ENCODE results near the gene TAF1A. TPM values are rescaled to one million over a fixed set of nuclear protein-coding genes. Genes with fewer than 3 reads are reported as not detected.
A peak's percentile ranks its signal among the peaks of the same experiment; 100 is the strongest.
"Not testable (repeated sequence)": the region's sequence is repeated elsewhere in the genome, so short reads cannot be mapped to it uniquely, and the experiment has no call there.

Gene TAF1A
- total RNA-seq, 2 donors from 2014 or later: 8.5 to 12.6 TPM

- 67% methylated on average over 5 of the region's 5 CpGs for WGBS
- intact Hi-C loops (cut with DNase I): no loop called here
- no peaks in the 10 kb centered on the region for H3K36me3 ChIP-seq
- no peaks in the 10 kb centered on the region for H3K9me3 ChIP-seq
- H3K4me3 ChIP-seq: no peak overlapping the region
- no peaks in the 10 kb centered on the region for H3K27me3 ChIP-seq (replicated peaks; ENCODE audit: insufficient read depth)
- H3K4me1 ChIP-seq (replicated peaks): no peaks in the 10 kb centered on the region
- no peak for TF ChIP-seq POLR2A (IDR thresholded peaks at IDR 0.05)
- TF ChIP-seq POLR2AphosphoS5 (IDR thresholded peaks at IDR 0.05): no peak
- TF ChIP-seq CTCF (IDR thresholded peaks at IDR 0.05): no peak
- H3K27ac ChIP-seq: peak overlapping the region in 1 of 2 donors; percentile 84
- DNase-seq (ENCODE audit: low spot score): no peak
Observed at GRCh38 chr1:222616525-222616924, 26.8 kb upstream of the TAF1A start.

- H3K4me1 ChIP-seq (replicated peaks): no peaks in the 10 kb centered on the region
- no peak for TF ChIP-seq CTCF (IDR thresholded peaks at IDR 0.05)
- TF ChIP-seq POLR2AphosphoS5 (IDR thresholded peaks at IDR 0.05): no peak
- TF ChIP-seq POLR2A (IDR thresholded peaks at IDR 0.05): no peak
- H3K27ac ChIP-seq: peak overlapping the region in 1 of 2 donors; percentile 12
- H3K9me3 ChIP-seq: no peaks in the 10 kb centered on the region
- WGBS: 71% methylated on average over 1 of the region's 1 CpG
- no peaks in the 10 kb centered on the region for H3K36me3 ChIP-seq
- intact Hi-C loops (cut with DNase I): no loop called here
- DNase-seq (ENCODE audit: low spot score): no peak
- H3K4me3 ChIP-seq: no peak overlapping the region
- no peaks in the 10 kb centered on the region for H3K27me3 ChIP-seq (replicated peaks; ENCODE audit: insufficient read depth)
Observed at GRCh38 chr1:222613627-222614026, 23.9 kb upstream of the TAF1A start.

GRCh38 chr1:222610728-222611127, 21.0 kb upstream of the TAF1A start:
- Histone ChIP-seq H3K36me3 (no peaks in the 10 kb centered on the region), H3K27ac (no peak overlapping the region), H3K27me3 (replicated peaks; ENCODE audit: insufficient read depth) (no peaks in the 10 kb centered on the region), H3K4me1 (replicated peaks) (no peaks in the 10 kb centered on the region), H3K9me3 (no peaks in the 10 kb centered on the region), H3K4me3 (no peak overlapping the region)
- TF ChIP-seq CTCF (IDR thresholded peaks at IDR 0.05): no peak
- TF ChIP-seq POLR2A (IDR thresholded peaks at IDR 0.05): no peak
- TF ChIP-seq POLR2AphosphoS5 (IDR thresholded peaks at IDR 0.05): no peak
- intact Hi-C loops (cut with DNase I): no loop called here
- no peak for DNase-seq (ENCODE audit: low spot score)
- WGBS: 94% methylated on average over 2 of the region's 2 CpGs

- DNase-seq (ENCODE audit: low spot score); H3K9me3 ChIP-seq; H3K27ac ChIP-seq; intact Hi-C loops (cut with DNase I); H3K27me3 ChIP-seq (replicated peaks; ENCODE audit: insufficient read depth); H3K36me3 ChIP-seq; H3K4me3 ChIP-seq; H3K4me1 ChIP-seq (replicated peaks): not testable (repeated sequence)
- WGBS: 67% methylated on average over 1 of the region's 1 CpG
Observed at GRCh38 chr1:222609111-222609510, 19.4 kb upstream of the TAF1A start.

- WGBS: 95% methylated on average over 1 of the region's 1 CpG
Observed at GRCh38 chr1:222606757-222607156, 17.0 kb upstream of the TAF1A start.

More at GRCh38 chr1:222606757-222607156, 17.0 kb upstream of the TAF1A start:
- no peaks in the 10 kb centered on the region for H3K9me3 ChIP-seq
- no peak overlapping the region for H3K4me3 ChIP-seq
- H3K4me1 ChIP-seq (replicated peaks): no peaks in the 10 kb centered on the region
- no peaks in the 10 kb centered on the region for H3K36me3 ChIP-seq
- H3K27ac ChIP-seq: no peak overlapping the region
- H3K27me3 ChIP-seq (replicated peaks; ENCODE audit: insufficient read depth): no peaks in the 10 kb centered on the region
- TF ChIP-seq POLR2A (IDR thresholded peaks at IDR 0.05) (no peak), CTCF (IDR thresholded peaks at IDR 0.05) (no peak), POLR2AphosphoS5 (IDR thresholded peaks at IDR 0.05) (no peak)
- no peak for DNase-seq (ENCODE audit: low spot score)
- intact Hi-C loops (cut with DNase I): no loop called here
